Skin epidermis (tissue), 12 donors: ENCODE results near the gene CERK.
"Not testable (repeated sequence)": the region's sequence is repeated elsewhere in the genome, so short reads cannot be mapped to it uniquely, and the experiment has no call there.

ENCODE experiments used
- H3K27ac ChIP-seq, 21 experiments: fragments of 200-600 bp; sonication (generic) in 11 of 21; one replicate each; pipeline ENCODE4 v1.5.0; 2020; ENCODE audit warnings: mild to moderate bottlenecking in 3 of 21, inconsistent platforms in 2 of 21, moderate library complexity in 2 of 21
- H3K4me3 ChIP-seq, 7 experiments: fragments of 200-600 bp; sonication (generic) in 2 of 7; one replicate each; pipeline ENCODE4 v1.5.0; 2020; ENCODE audit warnings: inconsistent platforms in 2 of 7, mild to moderate bottlenecking in 2 of 7, moderate library complexity in 1 of 7

CERK gene

GRCh38 chr22:46737976-46738646, at the start of gene CERK:
TSS of gene CERK (minus strand) at chr22:46738252. CDS start at chr22:46738148, 104 bp downstream.
- peak within 1 kb of the TSS; percentile 56 to 92 (median 74) for H3K4me3 ChIP-seq

GRCh38 chr22:46783721-46784120, 45.7 kb upstream of the CERK start:
- H3K4me3 ChIP-seq = no peak overlapping the region
- no peak overlapping the region for H3K27ac ChIP-seq

More at GRCh38 chr22:46737976-46738646, at the start of gene CERK:
- peak within 1 kb of the TSS; percentile 56 to 97 (median 93) for H3K27ac ChIP-seq

GRCh38 chr22:46782200-46782599, 44.1 kb upstream of the CERK start:
- H3K27ac ChIP-seq, H3K4me3 ChIP-seq: not testable (repeated sequence)

- Histone ChIP-seq H3K4me3 (no peak overlapping the region), H3K27ac (no peak overlapping the region)
These were observed 43.2 kb upstream of the CERK start for GRCh38 chr22:46781291-46781690.

- Histone ChIP-seq H3K4me3 (no peak overlapping the region), H3K27ac (no peak overlapping the region)
These were observed 42.4 kb upstream of the CERK start for GRCh38 chr22:46780453-46780852.

GRCh38 chr22:46779651-46780050, 41.6 kb upstream of the CERK start:
- H3K27ac ChIP-seq = no peak overlapping the region
- no peak overlapping the region for H3K4me3 ChIP-seq

- H3K27ac ChIP-seq = no peak overlapping the region
- H3K4me3 ChIP-seq = no peak overlapping the region
These were observed 41.0 kb upstream of the CERK start for GRCh38 chr22:46779023-46779422.

GRCh38 chr22:46777609-46777970, 39.5 kb upstream of the CERK start:
- H3K27ac ChIP-seq = peak overlapping the region in 4 of 21 experiments; percentile 21 to 75 (median 45)
- H3K4me3 ChIP-seq = no peak overlapping the region

- H3K27ac ChIP-seq = peak overlapping the region in 10 of 21 experiments; percentile 10 to 81 (median 44)
- no peak overlapping the region for H3K4me3 ChIP-seq
These were observed 39.0 kb upstream of the CERK start for GRCh38 chr22:46776876-46777608.

- Histone ChIP-seq H3K27ac (peak overlapping the region in 9 of 21 experiments; percentile 27 to 83 (median 76)), H3K4me3 (no peak overlapping the region)
These were observed 38.1 kb upstream of the CERK start for GRCh38 chr22:46775850-46776826.

- peak overlapping the region in 20 of 21 experiments; percentile 56 to 83 (median 72) for H3K27ac ChIP-seq
- peak overlapping the region in 1 of 7 experiments; percentile 8 for H3K4me3 ChIP-seq
These were observed 37.2 kb upstream of the CERK start for GRCh38 chr22:46774980-46775849.

GRCh38 chr22:46774253-46774979, 36.4 kb upstream of the CERK start:
- peak overlapping the region in 1 of 7 experiments; percentile 8 for H3K4me3 ChIP-seq

GRCh38 chr22:46773076-46773475, 35.0 kb upstream of the CERK start:
- H3K27ac ChIP-seq = peak overlapping the region in 17 of 21 experiments; percentile 8 to 83 (median 69)
- no peak overlapping the region for H3K4me3 ChIP-seq

More at GRCh38 chr22:46774253-46774979, 36.4 kb upstream of the CERK start:
- peak overlapping the region; percentile 42 to 83 (median 72) for H3K27ac ChIP-seq

- H3K27ac ChIP-seq = peak overlapping the region in 18 of 21 experiments; percentile 21 to 82 (median 58)
These were observed 32.7 kb upstream of the CERK start for GRCh38 chr22:46770726-46771125.

GRCh38 chr22:46770151-46770641, 32.1 kb upstream of the CERK start:
- peak overlapping the region in 19 of 21 experiments; percentile 9 to 82 (median 57) for H3K27ac ChIP-seq
- no peak overlapping the region for H3K4me3 ChIP-seq

More at GRCh38 chr22:46770726-46771125, 32.7 kb upstream of the CERK start:
- no peak overlapping the region for H3K4me3 ChIP-seq

GRCh38 chr22:46769706-46770105, 31.7 kb upstream of the CERK start:
- no peak overlapping the region for H3K4me3 ChIP-seq
- peak overlapping the region in 17 of 21 experiments; percentile 21 to 82 (median 59) for H3K27ac ChIP-seq

- no peak overlapping the region for H3K4me3 ChIP-seq
- H3K27ac ChIP-seq = peak overlapping the region in 16 of 21 experiments; percentile 27 to 82 (median 64)
These were observed 31.2 kb upstream of the CERK start for GRCh38 chr22:46769191-46769675.
